ENCODE data around the gene PID1. TPM values are rescaled to one million over a fixed set of nuclear protein-coding genes. Genes with fewer than 3 reads are reported as not detected.

PID1 gene
- total RNA-seq, 4 donors from 2014 or later, result 14.5 to 49.7 (median 20.7) TPM

GRCh38 chr2:229132236-229132635 lies 138.9 kb downstream of the PID1 start:
- Histone ChIP-seq H3K9me3 (no peaks in the 10 kb centered on the region), H3K27ac (no peak overlapping the region), H3K4me1 (peaks cover 0 to 5% of the 10 kb centered on the region in 2 donors), H3K36me3 (no peaks in the 10 kb centered on the region), H3K27me3 (no peaks in the 10 kb centered on the region), H3K4me3 (replicated peaks in 1 of 3) (no peak overlapping the region)
- intact Hi-C loops (cut with DNase I), result no loop called here
- WGBS, 2 donors, result 59 to 62% methylated on average over 6 of the region's 6 CpGs
- no peak for DNase-seq
- no peak for TF ChIP-seq CTCF (IDR thresholded peaks at IDR 0.05)
- TF ChIP-seq POLR2A (IDR thresholded peaks at IDR 0.05), result no peak

- intact Hi-C loops (cut with DNase I), result no loop called here
- 32 to 46% methylated on average over 6 of the region's 6 CpGs for whole genome bisulfite sequencing, 2 donors
- Histone ChIP-seq H3K27ac (no peak overlapping the region), H3K36me3 (no peaks in the 10 kb centered on the region), H3K4me3 (replicated peaks in 1 of 3) (no peak overlapping the region), H3K4me1 (peaks cover 0 to 5% of the 10 kb centered on the region in 2 donors), H3K9me3 (no peaks in the 10 kb centered on the region), H3K27me3 (no peaks in the 10 kb centered on the region)
- no peak for TF ChIP-seq CTCF (IDR thresholded peaks at IDR 0.05)
- TF ChIP-seq POLR2A (IDR thresholded peaks at IDR 0.05), result no peak
- DNase-seq, result no peak
Measured at GRCh38 chr2:229130522-229130921, 140.6 kb downstream of the PID1 start.

GRCh38 chr2:229129738-229130371 lies 141.2 kb downstream of the PID1 start:
- TF ChIP-seq POLR2A (IDR thresholded peaks at IDR 0.05) (no peak), CTCF (IDR thresholded peaks at IDR 0.05) (no peak)
- WGBS, 2 donors, result 15 to 18% methylated on average over 11 to 12 of the region's 12 CpGs
- H3K4me3 ChIP-seq (replicated peaks in 1 of 3), result no peak overlapping the region
- DNase-seq, result peak in 1 of 2 donors; percentile 5
- H3K36me3 ChIP-seq, result no peaks in the 10 kb centered on the region
- no peak overlapping the region for H3K27ac ChIP-seq
- intact Hi-C loops (cut with DNase I), result no loop called here
- H3K27me3 ChIP-seq, result no peaks in the 10 kb centered on the region
- no peaks in the 10 kb centered on the region for H3K9me3 ChIP-seq
- H3K4me1 ChIP-seq, result peaks cover 0 to 5% of the 10 kb centered on the region in 2 donors

GRCh38 chr2:229127471-229127870 lies 143.6 kb downstream of the PID1 start:
- WGBS, 2 donors, result 82 to 91% methylated on average over 4 of the region's 4 CpGs
- no peak for DNase-seq
- Histone ChIP-seq H3K27ac (no peak overlapping the region), H3K4me1 (peaks cover 0 to 5% of the 10 kb centered on the region in 2 donors), H3K4me3 (replicated peaks in 1 of 3) (no peak overlapping the region), H3K36me3 (no peaks in the 10 kb centered on the region), H3K9me3 (no peaks in the 10 kb centered on the region), H3K27me3 (no peaks in the 10 kb centered on the region)
- intact Hi-C loops (cut with DNase I), result no loop called here
- no peak for TF ChIP-seq CTCF (IDR thresholded peaks at IDR 0.05)
- no peak for TF ChIP-seq POLR2A (IDR thresholded peaks at IDR 0.05)

- Histone ChIP-seq H3K4me3 (replicated peaks in 1 of 3) (no peak overlapping the region), H3K36me3 (no peaks in the 10 kb centered on the region), H3K9me3 (no peaks in the 10 kb centered on the region), H3K27ac (no peak overlapping the region), H3K4me1 (peaks cover 0 to 5% of the 10 kb centered on the region in 2 donors), H3K27me3 (no peaks in the 10 kb centered on the region)
- intact Hi-C loops (cut with DNase I), result no loop called here
- no peak for TF ChIP-seq CTCF (IDR thresholded peaks at IDR 0.05)
- 78 to 88% methylated on average over 2 of the region's 2 CpGs for WGBS, 2 donors
- no peak for DNase-seq
Measured at GRCh38 chr2:229126066-229126465, 145.0 kb downstream of the PID1 start.
